GM21619 (cell line): ENCODE results near the gene UNKL.
"Not testable (repeated sequence)": the region's sequence is repeated elsewhere in the genome, so short reads cannot be mapped to it uniquely, and the experiment has no call there.

Experiments used
- ATAC-seq: cut with Tn5 transposase; IDR thresholded peaks from one replicate; pipeline ENCODE4 v1.9.1; 2021; ENCODE audit not compliant: unreplicated experiment

Gene UNKL

DNA sequence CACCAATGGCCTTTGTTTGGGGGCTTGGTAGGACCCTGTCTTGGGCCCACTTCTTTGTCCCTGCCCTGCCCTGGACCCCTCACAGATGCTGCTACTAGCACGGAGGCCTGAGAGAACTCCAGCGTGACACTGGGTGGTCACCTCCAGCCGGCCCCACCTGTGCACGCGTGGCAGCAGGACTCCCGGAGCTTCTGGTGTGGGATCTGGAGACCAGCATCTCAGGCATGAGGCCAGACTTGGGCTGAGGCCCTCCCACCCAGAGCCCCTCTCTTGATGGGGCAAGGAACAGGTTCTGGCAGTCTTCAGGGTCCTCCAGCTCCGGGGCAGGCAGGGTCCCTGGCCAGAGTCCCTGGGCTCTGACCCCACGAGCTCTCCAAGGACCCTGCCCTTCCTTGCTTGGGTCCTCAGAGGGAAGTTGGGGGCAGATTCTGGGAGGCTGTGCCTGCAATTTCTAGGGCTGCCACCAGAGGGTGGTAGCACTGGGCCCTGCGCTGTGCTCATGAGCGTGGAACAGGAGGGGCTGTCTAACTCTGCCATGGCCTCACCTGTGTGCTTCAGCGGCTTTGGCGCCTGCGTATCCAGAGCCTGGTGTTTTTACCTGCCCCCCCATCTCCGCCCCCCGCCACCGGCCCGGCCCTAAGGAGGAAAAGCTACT, 84.1 kb downstream of the UNKL start:
- ATAC-seq = no peak

GRCh38 chr16:1328961-1329360, 85.5 kb downstream of the UNKL start:
- ATAC-seq = not testable (repeated sequence)

- not testable (repeated sequence) for ATAC-seq
Measured at GRCh38 chr16:1328136-1328535, 86.4 kb downstream of the UNKL start.

- no peak for ATAC-seq
Measured at GRCh38 chr16:1327619-1327947, 86.9 kb downstream of the UNKL start.

DNA sequence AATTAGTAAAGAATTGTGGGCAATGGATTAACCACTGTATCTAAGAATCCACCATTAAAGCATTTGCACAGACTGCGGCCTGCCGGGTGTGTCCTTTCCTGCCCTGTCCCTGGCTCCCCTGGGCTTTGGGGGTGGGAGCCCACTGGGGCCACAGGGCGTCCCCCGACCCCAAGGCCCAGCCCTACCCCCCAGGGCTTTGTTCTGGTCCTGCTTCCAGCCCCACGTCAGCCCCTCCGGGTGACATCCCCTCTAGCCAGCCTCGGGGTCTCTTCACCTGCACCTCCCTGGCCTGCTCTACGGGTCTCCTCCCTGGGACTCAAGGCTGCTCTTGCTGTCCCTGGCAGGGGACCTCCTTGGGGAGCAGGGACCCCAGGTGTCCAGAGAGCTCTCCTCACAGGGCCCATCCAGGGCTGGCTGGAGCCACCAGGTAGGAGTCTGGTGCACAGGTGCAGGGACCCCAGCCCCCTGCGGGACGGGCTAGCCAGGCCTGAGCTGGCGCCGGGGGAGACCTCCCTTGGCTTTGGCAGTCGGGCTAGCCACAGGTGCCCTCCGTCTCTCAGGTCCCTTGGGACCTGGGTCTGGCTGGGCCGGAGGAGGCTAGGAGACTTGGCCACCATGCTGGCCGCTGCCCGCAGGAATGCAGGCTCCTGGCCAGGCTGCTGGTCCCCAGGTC, 87.4 kb downstream of the UNKL start:
- no peak for ATAC-seq

GRCh38 chr16:1326391-1326790, 88.1 kb downstream of the UNKL start:
- ATAC-seq = no peak

DNA sequence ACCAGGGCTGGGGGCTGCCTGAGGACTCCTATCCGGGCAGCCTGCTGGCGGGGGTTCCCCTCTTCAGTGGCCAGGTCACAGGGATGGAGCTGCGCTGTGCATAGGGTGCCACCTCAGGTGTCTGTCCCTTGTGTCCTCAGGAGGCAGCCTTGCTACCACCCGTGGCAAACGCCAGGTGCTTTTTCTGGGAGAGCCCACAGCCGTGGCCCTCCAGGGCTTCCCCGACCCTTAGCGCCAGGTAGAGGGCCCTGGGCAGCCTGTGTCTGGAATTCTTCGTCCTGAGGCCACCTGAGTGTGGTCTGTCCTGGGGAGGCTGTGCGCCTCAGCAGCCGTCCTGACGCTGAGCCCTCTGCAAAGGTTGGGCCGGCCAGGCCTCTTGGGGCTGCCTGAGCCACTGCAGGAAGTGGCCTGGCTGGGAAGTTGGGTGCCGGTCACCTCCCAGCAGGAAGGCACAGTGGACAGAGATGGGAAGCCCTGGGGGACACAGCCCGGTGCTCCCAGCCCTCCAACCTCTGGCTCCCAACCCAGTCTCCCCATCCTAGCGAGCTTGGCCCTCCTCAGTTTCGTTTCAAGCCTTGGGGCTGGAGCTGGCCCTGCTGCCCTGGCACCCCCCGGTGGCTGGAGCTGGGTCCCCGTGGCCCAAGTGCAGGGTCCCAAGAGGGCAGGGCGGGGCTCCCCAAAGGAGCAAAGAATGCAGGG, 88.7 kb downstream of the UNKL start:
- no peak for ATAC-seq

DNA sequence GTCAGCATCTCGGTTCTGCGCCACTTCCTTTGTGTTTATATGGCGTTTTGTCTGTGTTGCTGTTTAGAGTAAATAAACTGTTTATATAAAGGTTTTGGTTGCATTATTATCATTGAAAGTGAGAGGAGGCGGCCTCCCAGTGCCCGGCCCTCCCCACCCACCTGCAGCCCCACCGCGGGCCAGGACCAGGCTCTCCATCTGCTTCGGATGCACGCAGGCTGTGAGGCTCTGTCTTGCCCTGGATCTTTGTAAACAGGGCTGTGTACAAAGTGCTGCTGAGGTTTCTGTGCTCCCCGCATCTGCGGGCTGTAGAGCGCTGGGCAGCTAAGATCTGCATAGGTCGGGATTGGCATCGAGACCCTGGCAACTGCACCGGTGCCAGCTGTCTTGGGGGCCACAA, 89.2 kb downstream of the UNKL start:
- no peak for ATAC-seq

DNA sequence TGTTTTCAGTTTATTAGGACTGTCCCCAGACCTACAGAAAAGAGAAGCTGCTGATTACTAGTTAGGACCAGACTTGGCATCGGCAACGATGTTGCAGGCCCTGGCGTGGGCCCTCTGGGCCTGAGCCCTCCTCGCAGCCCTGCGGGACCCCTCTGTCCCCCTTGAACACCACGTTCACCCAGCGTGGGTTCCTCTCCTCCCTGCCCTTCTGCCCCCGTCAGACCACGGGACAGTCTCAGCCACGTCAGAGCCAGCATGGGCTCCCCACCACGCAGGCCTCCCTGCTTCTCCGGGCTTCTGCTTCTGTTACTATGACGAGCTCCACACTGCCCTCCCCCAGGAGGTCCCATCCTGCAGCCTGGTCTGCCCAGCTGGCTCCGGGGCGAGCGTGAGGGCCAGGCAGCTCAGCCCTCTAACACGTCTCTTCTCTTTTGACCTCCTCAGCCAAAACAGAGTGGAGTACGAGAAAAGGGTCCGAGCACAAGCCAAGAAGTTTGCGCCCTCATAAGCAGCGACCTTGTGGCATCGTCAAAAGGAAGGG, 90.1 kb downstream of the UNKL start:
- no peak for ATAC-seq

DNA sequence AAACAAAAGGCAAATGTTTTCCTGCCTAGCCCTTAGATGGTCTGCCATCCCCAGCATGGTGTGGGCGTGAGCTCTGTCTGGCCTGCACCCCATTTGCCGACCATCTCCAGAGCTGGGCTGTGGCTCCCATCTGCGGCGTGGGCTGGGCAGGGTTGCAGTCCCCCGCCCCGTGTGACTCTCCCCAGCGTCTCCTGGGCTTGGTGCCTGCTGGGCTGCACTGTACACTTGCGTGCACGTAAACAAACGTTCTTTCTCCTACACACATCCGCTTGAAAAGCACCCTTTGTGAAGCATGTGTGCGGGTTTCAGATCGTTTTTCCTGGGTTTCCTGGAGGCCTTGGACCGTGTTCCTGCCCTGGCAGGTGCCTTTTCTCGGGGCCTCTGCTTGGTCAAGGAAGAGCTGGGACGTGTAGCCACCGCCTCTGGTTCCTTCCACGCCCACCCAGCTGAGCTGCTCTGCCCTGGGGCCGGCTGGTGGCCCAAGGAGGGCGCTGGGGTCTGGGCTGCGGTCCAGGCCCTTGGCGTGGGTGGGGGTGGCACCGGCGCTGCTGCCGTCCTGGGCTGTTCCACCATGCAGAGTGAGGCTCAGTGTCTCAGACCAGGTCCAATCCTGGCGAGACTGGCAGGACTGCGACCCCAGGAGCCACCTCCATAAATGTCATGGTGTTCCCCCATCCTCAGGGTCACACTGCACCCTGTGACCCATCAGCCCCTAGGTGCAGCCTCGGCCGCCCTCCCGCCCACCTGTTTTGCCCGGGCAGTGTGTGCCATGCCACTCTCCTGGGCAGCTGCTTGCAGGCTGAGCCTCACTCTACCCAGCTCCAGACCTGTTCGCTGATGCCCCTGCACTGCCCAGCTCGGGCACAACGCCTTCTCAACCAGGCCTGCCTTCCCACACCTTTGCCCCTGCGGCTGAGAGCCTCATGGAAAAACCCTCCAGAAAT, 90.9 kb downstream of the UNKL start:
- ATAC-seq = no peak

GRCh38 chr16:1322407-1322806, 92.1 kb downstream of the UNKL start:
- ATAC-seq = no peak

- ATAC-seq = no peak
Measured at GRCh38 chr16:1320658-1321240, 93.8 kb downstream of the UNKL start.

DNA sequence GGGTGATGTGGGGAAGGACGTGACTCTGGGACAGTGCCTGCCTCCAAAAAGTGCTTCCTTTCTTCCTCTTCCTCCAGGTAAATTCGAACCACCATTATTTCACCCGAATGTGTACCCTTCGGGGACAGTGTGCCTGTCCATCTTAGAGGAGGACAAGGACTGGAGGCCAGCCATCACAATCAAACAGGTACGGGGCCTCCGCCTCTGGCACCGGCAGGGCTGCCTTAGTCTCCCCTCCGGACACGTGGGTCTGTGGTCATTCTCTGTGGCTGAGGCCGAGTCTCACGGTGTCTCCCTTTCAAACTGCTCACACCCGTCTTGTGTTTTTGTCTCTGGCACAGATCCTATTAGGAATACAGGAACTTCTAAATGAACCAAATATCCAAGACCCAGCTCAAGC, 94.4 kb downstream of the UNKL start:
- ATAC-seq = no peak

- ATAC-seq = no peak
Measured at GRCh38 chr16:1319041-1319440, 95.5 kb downstream of the UNKL start.

DNA sequence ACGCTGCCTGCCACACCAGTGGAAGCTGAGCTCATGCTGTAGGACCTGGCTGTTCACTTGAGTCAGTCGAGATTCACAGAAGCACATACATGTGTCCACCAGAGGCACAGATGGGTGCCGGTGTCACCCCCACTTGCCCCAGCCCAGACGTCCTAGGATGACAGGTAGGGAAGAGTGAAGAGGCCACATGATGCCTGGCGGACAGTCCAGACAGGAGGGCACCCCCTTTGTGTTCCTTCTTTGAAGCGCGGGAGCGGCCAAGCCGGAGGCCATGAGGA, 96.3 kb downstream of the UNKL start:
- no peak for ATAC-seq

DNA sequence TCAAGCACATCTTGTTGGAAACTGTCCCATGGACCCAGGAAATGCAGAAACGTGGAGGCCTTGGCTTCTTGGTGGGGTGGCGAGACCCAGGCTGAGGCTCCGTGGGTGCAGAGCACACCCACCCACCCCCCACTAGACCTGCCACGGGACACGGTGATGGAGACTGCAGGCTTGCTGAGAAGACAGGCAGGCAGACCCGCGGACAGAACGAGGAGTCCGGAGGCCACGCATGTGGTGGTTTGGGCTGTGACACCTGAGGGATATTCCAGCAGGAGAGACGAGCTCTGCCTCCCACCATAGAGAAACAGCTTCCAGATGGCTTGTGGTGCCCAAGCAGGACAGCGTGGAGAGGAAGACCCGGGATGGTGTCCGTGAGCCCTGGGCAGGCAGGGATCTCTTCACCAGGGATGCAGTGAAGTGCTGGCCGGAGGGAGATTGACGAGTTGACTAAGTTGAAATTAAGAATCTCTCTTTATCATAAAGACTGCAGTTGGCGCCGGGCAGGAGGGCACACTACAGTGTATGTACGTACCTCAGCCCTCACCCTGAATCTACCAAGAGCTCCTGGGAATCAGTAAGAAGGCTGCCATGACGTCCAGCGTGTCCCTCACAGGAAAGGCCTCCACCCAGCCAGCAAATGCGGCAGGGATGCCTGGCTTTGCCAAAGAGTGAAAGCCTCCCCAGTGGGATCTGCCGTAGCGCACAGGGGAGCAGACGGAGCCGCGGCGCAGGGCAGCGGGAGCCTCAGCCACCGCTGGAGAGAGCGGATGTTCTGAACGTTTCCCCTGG, 96.8 kb downstream of the UNKL start:
- ATAC-seq = no peak

DNA sequence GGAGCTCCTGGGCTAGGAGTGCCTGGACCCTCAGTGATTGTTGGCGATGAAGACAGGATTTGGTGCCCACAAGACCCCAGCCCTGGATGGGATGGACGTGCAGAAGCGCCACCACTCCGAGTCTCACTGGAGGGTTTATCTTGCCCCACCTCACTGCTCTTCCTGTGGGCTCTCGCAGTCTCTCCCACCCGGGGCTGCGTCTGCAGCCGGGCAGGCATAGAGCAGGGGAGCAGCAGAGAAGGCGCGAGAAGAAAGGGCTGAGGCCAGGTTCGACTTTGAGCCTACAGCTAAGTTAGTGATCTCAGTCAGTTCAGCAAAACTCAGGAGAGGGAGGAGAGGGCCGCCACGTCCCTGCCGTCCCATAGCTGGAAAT, 98.5 kb downstream of the UNKL start:
- no peak for ATAC-seq

GRCh38 chr16:1315081-1316032, 99.1 kb downstream of the UNKL start:
- ATAC-seq = no peak

GRCh38 chr16:1314399-1315068, 100.0 kb downstream of the UNKL start:
- no peak for ATAC-seq
